Skeletal muscle satellite cell (primary cell): ENCODE results near the gene KLHL12. TPM values are rescaled to one million over a fixed set of nuclear protein-coding genes. Genes with fewer than 3 reads are reported as not detected.

Experiments used
- H3K27me3 ChIP-seq: 2 replicates; pipeline ENCODE4 v1.7.0; 2013; ENCODE audit warnings: low read length; ENCODE audit not compliant: control insufficient read depth, insufficient read depth
- H3K36me3 ChIP-seq: 2 replicates; pipeline ENCODE4 v1.7.0; 2013; ENCODE audit warnings: mild to moderate bottlenecking, control low read depth, low read length; ENCODE audit not compliant: insufficient read depth
- H3K4me1 ChIP-seq: 2 replicates; pipeline ENCODE4 v1.7.0; 2013; ENCODE audit warnings: low read length; ENCODE audit not compliant: control insufficient read depth, insufficient read depth
- H3K4me2 ChIP-seq: 2 replicates; pipeline ENCODE4 v1.7.0; 2013; ENCODE audit warnings: mild to moderate bottlenecking, low read length
- H3K4me3 ChIP-seq: 2 replicates; pipeline ENCODE4 v1.7.0; 2013; ENCODE audit warnings: low read length
- H3K9ac ChIP-seq: 2 replicates; pipeline ENCODE4 v1.7.0; 2013; ENCODE audit warnings: mild to moderate bottlenecking, low read depth, low read length, moderate library complexity
- H3K9me3 ChIP-seq: replicated peaks from 2 replicates; pipeline ENCODE4 v1.7.0; 2013; ENCODE audit warnings: mild to moderate bottlenecking, control low read depth, low read length
- small RNA-seq: library from RNA; depleted of rRNA; stranded (forward); fragments of <200 nt; gene quantifications from one replicate; pipeline ENCODE3, GENCODE V24; 2012

KLHL12 gene

DNA sequence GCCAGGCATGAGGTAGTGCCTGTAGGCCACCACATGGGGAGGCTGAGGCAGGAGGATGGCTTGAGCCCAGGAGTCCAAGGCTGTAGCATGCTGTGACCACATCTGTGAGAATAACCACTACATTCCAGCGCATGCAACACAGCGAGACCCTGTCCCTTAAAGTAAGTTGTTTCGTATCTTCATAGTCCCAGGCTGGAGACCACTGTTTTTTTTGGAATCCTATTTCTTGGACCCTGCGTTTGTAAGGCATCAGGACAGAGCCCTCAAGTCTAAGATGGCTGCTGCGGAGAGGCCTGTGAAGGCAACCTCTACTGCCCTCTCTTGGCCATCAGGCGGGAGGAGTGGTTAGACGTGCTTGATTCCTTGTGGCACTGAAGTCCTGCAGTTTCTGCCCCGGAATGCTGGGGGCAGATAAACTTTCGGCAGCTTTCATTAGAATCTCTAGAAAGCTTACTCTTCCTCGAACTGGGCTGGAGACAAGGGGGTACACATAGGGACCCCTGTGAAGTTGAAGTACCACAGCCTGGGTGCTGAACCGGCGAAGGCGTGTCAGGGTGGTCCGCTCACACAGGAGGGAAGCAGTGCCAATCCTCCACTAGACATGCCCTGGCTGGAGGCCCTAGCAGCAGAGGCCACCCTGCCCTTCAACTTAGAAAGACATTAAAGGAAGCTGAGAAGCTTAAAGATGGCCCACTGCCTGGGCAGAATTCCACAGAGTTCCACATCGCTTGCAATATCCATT is 74.7 kb downstream of the KLHL12 start:
- no peaks in the 10 kb centered on the region for H3K9me3 ChIP-seq
- no peaks in the 10 kb centered on the region for H3K27me3 ChIP-seq
- no peak overlapping the region for H3K4me3 ChIP-seq
- no peaks in the 10 kb centered on the region for H3K4me1 ChIP-seq
- no peak overlapping the region for H3K4me2 ChIP-seq
- H3K9ac ChIP-seq, result no peak overlapping the region
- H3K36me3 ChIP-seq, result no peaks in the 10 kb centered on the region

DNA sequence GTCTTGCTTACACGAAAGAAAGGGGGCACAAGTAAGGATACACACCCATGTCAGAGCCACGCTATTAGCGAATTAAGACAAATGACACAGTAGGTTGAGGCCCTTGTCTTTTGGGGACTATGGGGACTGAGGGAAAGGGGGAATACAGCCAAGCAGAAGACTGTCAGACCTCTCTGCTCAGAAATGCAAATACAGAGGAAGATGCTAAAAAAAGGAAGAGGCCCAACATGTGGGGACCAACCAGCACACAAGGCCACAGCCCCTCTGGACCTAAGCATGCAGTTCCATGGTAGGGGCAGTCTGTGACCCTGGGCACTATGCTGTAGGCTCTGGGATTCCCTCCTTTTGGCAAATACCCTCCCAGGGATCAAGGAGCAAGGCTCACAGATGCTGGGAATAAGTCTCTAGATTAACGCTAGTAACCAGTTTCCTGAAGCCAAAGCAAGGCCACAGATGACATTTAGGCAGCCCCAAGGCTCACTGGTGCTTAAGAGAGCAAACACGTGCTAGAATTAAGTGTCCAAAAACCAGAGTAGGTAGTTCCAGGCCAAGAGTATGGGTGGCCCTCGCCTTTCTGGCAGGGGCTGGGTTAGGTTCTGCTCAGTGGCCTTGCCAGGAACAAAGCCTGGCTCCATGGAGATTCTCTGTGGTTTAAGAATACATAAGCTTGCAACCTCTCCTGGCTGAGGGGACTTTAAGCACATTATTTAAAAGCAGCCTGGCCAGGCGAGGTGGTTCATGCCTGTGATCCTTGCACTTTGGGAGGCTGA is 76.3 kb downstream of the KLHL12 start:
- H3K36me3 ChIP-seq, result no peaks in the 10 kb centered on the region

DNA sequence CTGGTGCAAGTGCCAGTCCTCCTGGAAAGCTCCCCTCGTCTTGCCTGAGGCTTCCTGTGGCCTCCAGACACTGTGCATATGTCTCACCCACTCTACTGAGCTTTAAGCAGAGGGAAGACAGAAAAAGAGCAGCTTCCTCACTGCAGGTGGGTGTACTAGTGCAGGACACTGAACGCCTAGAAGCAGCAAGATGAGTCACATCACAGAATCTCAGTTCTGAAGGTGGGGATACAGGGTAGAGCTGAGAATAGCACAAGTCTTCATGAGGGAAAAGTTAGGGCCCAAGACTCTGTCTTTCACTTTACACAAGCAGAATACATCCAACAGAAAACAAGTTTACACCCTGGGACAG is 78.9 kb downstream of the KLHL12 start:
- peaks cover 2% of the 10 kb centered on the region for H3K4me1 ChIP-seq
- H3K4me3 ChIP-seq, result no peak overlapping the region
- no peak overlapping the region for H3K9ac ChIP-seq
- no peaks in the 10 kb centered on the region for H3K36me3 ChIP-seq
- no peak overlapping the region for H3K4me2 ChIP-seq
- no peaks in the 10 kb centered on the region for H3K9me3 ChIP-seq
- H3K27me3 ChIP-seq, result peaks cover 8% of the 10 kb centered on the region

More for the DNA sequence above, 76.3 kb downstream of the KLHL12 start:
- Histone ChIP-seq H3K27me3 (peaks cover 3% of the 10 kb centered on the region), H3K9ac (no peak overlapping the region), H3K9me3 (no peaks in the 10 kb centered on the region), H3K4me3 (no peak overlapping the region), H3K4me1 (no peaks in the 10 kb centered on the region), H3K4me2 (no peak overlapping the region)

DNA sequence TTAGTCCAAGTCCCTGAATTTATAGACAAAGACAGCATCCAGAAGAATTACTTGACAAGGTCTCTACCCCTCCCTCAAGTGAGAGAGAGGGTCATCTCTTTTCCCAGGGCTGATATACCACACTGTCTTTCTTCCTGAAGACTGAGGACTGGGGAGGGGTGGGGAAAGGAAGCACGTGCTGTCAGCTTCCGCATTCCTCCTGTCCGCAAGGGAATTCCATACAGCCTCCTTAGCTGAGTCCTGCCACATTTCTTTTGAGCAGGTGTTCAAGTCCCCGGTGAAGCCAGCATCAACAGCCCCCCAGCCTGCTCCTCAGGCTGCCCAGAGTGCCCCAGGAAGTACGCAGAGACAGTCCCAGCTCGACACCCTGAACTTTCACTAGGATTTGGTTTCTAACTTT is 82.1 kb downstream of the KLHL12 start:
- H3K9ac ChIP-seq, result no peak overlapping the region
- peaks cover 14% of the 10 kb centered on the region for H3K27me3 ChIP-seq
- peaks cover 2% of the 10 kb centered on the region for H3K4me1 ChIP-seq
- no peak overlapping the region for H3K4me2 ChIP-seq
- H3K36me3 ChIP-seq, result no peaks in the 10 kb centered on the region
- no peaks in the 10 kb centered on the region for H3K9me3 ChIP-seq
- H3K4me3 ChIP-seq, result no peak overlapping the region

DNA sequence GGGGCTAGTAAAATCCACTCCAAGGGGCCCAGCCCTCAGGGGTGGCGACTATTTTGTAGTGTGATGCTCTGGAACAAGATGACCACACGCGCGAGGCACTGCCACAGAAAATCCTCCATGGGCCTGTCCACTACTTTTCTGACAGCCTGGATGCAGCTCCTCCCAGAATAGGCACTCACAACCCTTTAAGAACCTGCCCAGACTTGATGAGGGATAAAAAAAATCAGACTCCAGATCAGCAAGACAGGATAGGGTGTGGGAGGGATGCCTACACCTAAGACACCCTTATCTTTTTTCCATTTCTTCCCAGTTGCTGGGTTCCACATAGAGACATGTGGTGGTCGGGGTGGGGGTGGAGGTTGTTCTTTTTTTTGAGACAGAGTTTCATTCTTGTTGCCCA is 82.8 kb downstream of the KLHL12 start:
- Histone ChIP-seq H3K9me3 (no peaks in the 10 kb centered on the region), H3K4me2 (no peak overlapping the region), H3K4me1 (peaks cover 2% of the 10 kb centered on the region), H3K9ac (no peak overlapping the region), H3K4me3 (no peak overlapping the region), H3K36me3 (no peaks in the 10 kb centered on the region), H3K27me3 (peaks cover 14% of the 10 kb centered on the region)

DNA sequence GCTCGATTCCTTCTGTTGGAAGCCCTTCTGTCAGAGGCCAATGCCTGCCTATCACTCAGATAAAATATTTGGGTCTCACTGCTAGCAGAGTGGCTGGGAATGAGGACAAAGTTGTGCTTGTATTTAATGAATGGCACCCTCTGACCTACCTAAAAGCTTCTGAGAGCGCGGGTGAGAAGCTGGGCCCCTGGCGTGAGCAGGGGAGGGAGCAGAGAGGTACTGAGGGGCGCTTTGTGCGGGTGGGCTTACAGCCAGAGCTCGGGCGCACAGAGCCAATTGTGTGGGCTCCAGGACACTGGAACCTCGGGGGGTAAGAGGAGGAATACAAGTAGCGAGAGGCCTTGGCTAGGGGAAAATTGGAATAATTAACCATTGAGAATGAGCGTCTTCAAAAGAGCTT is 84.0 kb downstream of the KLHL12 start:
- Histone ChIP-seq H3K4me2 (no peak overlapping the region), H3K9me3 (no peaks in the 10 kb centered on the region), H3K4me1 (peaks cover 2% of the 10 kb centered on the region), H3K4me3 (no peak overlapping the region), H3K9ac (no peak overlapping the region), H3K27me3 (peaks cover 17% of the 10 kb centered on the region), H3K36me3 (no peaks in the 10 kb centered on the region)

Small RNA genes within 50 kb of the gene (small RNA-seq; reads per million reads assigned to genes)
- not detected for gene RF00019
